IMR-90 (cell line): ENCODE measurements around the gene DNAJC13. TPM values are rescaled to one million over a fixed set of nuclear protein-coding genes. Genes with fewer than 3 reads are reported as not detected.

Experiments
- ATAC-seq: fragments of 200-7000 bp; cut with Tn5 transposase; 2 replicates; pipeline ENCODE4 v1.9.1; 2020; ENCODE audit warnings: low read depth, mild to moderate bottlenecking, moderate library complexity
- BruUV-seq: library from RNA; stranded (reverse); fragments of 400-500 nt; replicated peaks from 2 replicates; lab custom pipeline; 2021; lab: Mats Ljungman, UMichigan
- CTCF ChIA-PET: fragments of 300-600 bp; formaldehyde crosslinking; extraction: SDS; loops from one replicate; lab custom pipeline; 2021; ENCODE audit warnings: antibody characterized with exemption; lab: Yijun Ruan, JAX
- POLR2A ChIA-PET: fragments of 300-600 bp; sonication (Branson Sonifier 250); formaldehyde crosslinking; loops from one replicate; lab custom pipeline; 2022; ENCODE audit warnings: antibody characterized with exemption; ENCODE audit not compliant: unreplicated experiment; lab: Charles Lee
- DNase-seq: peaks from one replicate; pipeline ENCODE4 v3.0.0; 2013
- H2AFZ ChIP-seq: replicated peaks from 2 replicates; pipeline ENCODE3; 2013; ENCODE audit warnings: low read length, mild to moderate bottlenecking; ENCODE audit not compliant: poor library complexity
- H2AK5ac ChIP-seq: 2 replicates; pipeline ENCODE4 v1.6.1; 2013; ENCODE audit warnings: low read depth, low read length, inconsistent platforms
- H2AK9ac ChIP-seq: replicated peaks from 2 replicates; pipeline ENCODE3; 2013; ENCODE audit warnings: mild to moderate bottlenecking, low read depth, low read length, moderate library complexity; ENCODE audit not compliant: poor library complexity
- H2BK120ac ChIP-seq: 2 replicates; pipeline ENCODE4 v1.6.1; 2013; ENCODE audit warnings: low read depth, low read length, inconsistent platforms
- H2BK15ac ChIP-seq: 3 replicates; pipeline ENCODE4 v1.6.1; 2013; ENCODE audit warnings: low read depth, low read length, inconsistent platforms
- H2BK20ac ChIP-seq: 2 replicates; pipeline ENCODE4 v1.6.1; 2013; ENCODE audit warnings: low read depth, mild to moderate bottlenecking, inconsistent platforms, low read length, moderate library complexity
- H2BK5ac ChIP-seq: 2 replicates; pipeline ENCODE4 v1.6.1; 2013; ENCODE audit warnings: mild to moderate bottlenecking, low read depth, low read length, inconsistent platforms; ENCODE audit not compliant: poor library complexity, severe bottlenecking
- H3K14ac ChIP-seq: replicated peaks from 2 replicates; pipeline ENCODE4 v1.6.1; 2013; ENCODE audit warnings: low read depth, low read length, inconsistent platforms
- H3K18ac ChIP-seq: 2 replicates; pipeline ENCODE4 v1.6.1; 2013; ENCODE audit warnings: low read depth, low read length, control low read depth
- H3K23ac ChIP-seq: 2 replicates; pipeline ENCODE4 v1.6.1; 2013; ENCODE audit warnings: low read depth, low read length, inconsistent platforms
- H3K27ac ChIP-seq: 2 replicates; pipeline ENCODE4 v1.5.1; 2013; ENCODE audit warnings: mild to moderate bottlenecking, control low read depth, low read length; ENCODE audit not compliant: insufficient read depth
- H3K27me3 ChIP-seq: 2 replicates; pipeline ENCODE4 v1.6.1; 2013; ENCODE audit warnings: low read length; ENCODE audit not compliant: control insufficient read depth, insufficient read depth
- H3K36me3 ChIP-seq: 2 replicates; pipeline ENCODE4 v1.6.1; 2013; ENCODE audit warnings: low read length, mixed read lengths; ENCODE audit not compliant: control insufficient read depth, insufficient read depth
- H3K4ac ChIP-seq: 2 replicates; pipeline ENCODE4 v1.6.1; 2013; ENCODE audit warnings: low read depth, low read length, inconsistent platforms
- H3K4me1 ChIP-seq: 2 replicates; pipeline ENCODE4 v1.6.1; 2013; ENCODE audit warnings: low read length, mixed read lengths; ENCODE audit not compliant: control insufficient read depth, insufficient read depth
- H3K4me2 ChIP-seq: 2 replicates; pipeline ENCODE4 v1.6.1; 2013; ENCODE audit warnings: low read depth, mild to moderate bottlenecking, control low read depth, low read length, moderate library complexity
- H3K4me3 ChIP-seq: 2 replicates; pipeline ENCODE4 v1.5.1; 2013; ENCODE audit warnings: low read depth, mild to moderate bottlenecking, control low read depth, low read length, moderate library complexity; ENCODE audit not compliant: insufficient read depth
- H3K56ac ChIP-seq: 2 replicates; pipeline ENCODE4 v1.6.1; 2013; ENCODE audit warnings: low read length, inconsistent platforms; ENCODE audit not compliant: insufficient read depth; ENCODE audit errors: extremely low read depth
- H3K79me1 ChIP-seq, 2 experiments: 2 replicates each; pipeline ENCODE4 v1.6.1; 2013; ENCODE audit warnings: low read length in 2 of 2, inconsistent platforms in 1 of 2, low read depth in 1 of 2
- H3K9ac ChIP-seq: 2 replicates; pipeline ENCODE4 v1.6.1; 2013; ENCODE audit warnings: low read depth, low read length, control low read depth
- H3K9me1 ChIP-seq: 2 replicates; pipeline ENCODE4 v1.6.1; 2013; ENCODE audit warnings: low read length, inconsistent platforms; ENCODE audit not compliant: insufficient read depth
- H3K9me3 ChIP-seq: 2 replicates; pipeline ENCODE4 v1.6.1; 2013; ENCODE audit warnings: low read length; ENCODE audit not compliant: control insufficient read depth, insufficient read depth
- H4K20me1 ChIP-seq: 2 replicates; pipeline ENCODE4 v1.6.1; 2013; ENCODE audit warnings: low read length, inconsistent platforms; ENCODE audit not compliant: insufficient read depth
- H4K5ac ChIP-seq: 2 replicates; pipeline ENCODE4 v1.6.1; 2013; ENCODE audit warnings: mild to moderate bottlenecking, low read depth, low read length, control low read depth
- H4K8ac ChIP-seq, 2 experiments: 2 replicates each; pipeline ENCODE4 v1.6.1; 2013; ENCODE audit warnings: low read depth in 2 of 2, low read length in 2 of 2, control low read depth in 1 of 2, inconsistent platforms in 1 of 2
- H4K91ac ChIP-seq: 2 replicates; pipeline ENCODE4 v1.6.1; 2013; ENCODE audit warnings: low read depth, low read length, inconsistent platforms; ENCODE audit not compliant: insufficient read depth
- BHLHE40 ChIP-seq: fragments of 150-350 bp; IDR thresholded peaks from 2 replicates; pipeline ENCODE4 v1.6.1; 2016; ENCODE audit warnings: mild to moderate bottlenecking, low read depth, low read length
- CEBPB ChIP-seq: IDR thresholded peaks from 2 replicates; pipeline ENCODE4 v1.6.1; 2012; ENCODE audit warnings: low read depth, low read length, improper control_type of control experiment
- CHD1 ChIP-seq: IDR thresholded peaks from 2 replicates; pipeline ENCODE4 v1.6.1; 2012; ENCODE audit warnings: low read depth, low read length, improper control_type of control experiment
- CTCF ChIP-seq: conservative IDR thresholded peaks from 2 replicates; pipeline ENCODE4 v1.5.1; 2012; ENCODE audit warnings: mild to moderate bottlenecking, low read depth, low read length, improper control_type of control experiment
- ELK1 ChIP-seq: fragments of 150-350 bp; IDR thresholded peaks from 2 replicates; pipeline ENCODE4 v1.6.1; 2016; ENCODE audit warnings: low read depth, mild to moderate bottlenecking, low read length, moderate library complexity, borderline replicate concordance
- FOS ChIP-seq: fragments of 150-350 bp; IDR thresholded peaks from 2 replicates; pipeline ENCODE4 v1.6.1; 2016; ENCODE audit warnings: low read depth, low read length
- MAFK ChIP-seq: IDR thresholded peaks from 2 replicates; pipeline ENCODE4 v1.6.1; 2012; ENCODE audit warnings: low read depth, low read length, improper control_type of control experiment
- MAZ ChIP-seq: IDR thresholded peaks from 2 replicates; pipeline ENCODE4 v1.6.1; 2012; ENCODE audit warnings: low read depth, mild to moderate bottlenecking, low read length, improper control_type of control experiment, moderate library complexity, borderline replicate concordance
- MXI1 ChIP-seq: IDR thresholded peaks from 2 replicates; pipeline ENCODE4 v1.6.1; 2012; ENCODE audit warnings: low read depth, mild to moderate bottlenecking, low read length, moderate library complexity, borderline replicate concordance
- NFE2L2 ChIP-seq: fragments of 150-350 bp; IDR thresholded peaks from 2 replicates; pipeline ENCODE4 v1.6.1; 2016; ENCODE audit warnings: low read depth, mild to moderate bottlenecking, low read length
- POLR2A ChIP-seq: IDR thresholded peaks from 2 replicates; pipeline ENCODE4 v1.6.1; 2012; ENCODE audit warnings: mild to moderate bottlenecking, low read depth, low read length
- RAD21 ChIP-seq: IDR thresholded peaks from 2 replicates; pipeline ENCODE4 v1.6.1; 2012; ENCODE audit warnings: low read length, improper control_type of control experiment
- RCOR1 ChIP-seq: IDR thresholded peaks from 2 replicates; pipeline ENCODE4 v1.6.1; 2012; ENCODE audit warnings: mild to moderate bottlenecking, low read length, improper control_type of control experiment; ENCODE audit not compliant: insufficient replicate concordance
- RFX5 ChIP-seq: IDR thresholded peaks from 2 replicates; pipeline ENCODE4 v1.8.0; 2012; ENCODE audit warnings: low read depth, mild to moderate bottlenecking, low read length, moderate library complexity
- SMC3 ChIP-seq: fragments of 150-350 bp; IDR thresholded peaks from 2 replicates; pipeline ENCODE4 v1.6.1; 2016; ENCODE audit warnings: low read depth, mild to moderate bottlenecking, antibody characterized with exemption, low read length, moderate library complexity
- USF2 ChIP-seq: fragments of 150-350 bp; IDR thresholded peaks from 2 replicates; pipeline ENCODE4 v1.6.1; 2017; ENCODE audit warnings: mild to moderate bottlenecking, antibody characterized with exemption, low read length, low read depth
- WGBS, 2 experiments: methylation state at CpG; one replicate each; pipeline versions ENCODE4 v1.1.5 to v1.1.7; 2013; ENCODE audit warnings: missing lambda C conversion rate in 2 of 2; ENCODE audit not compliant: insufficient read length in 1 of 2; ENCODE audit errors: extremely low coverage in 2 of 2; 5-methylcytosine and 5-hydroxymethylcytosine counted together
- dilution Hi-C: fragments of 300-500 bp; cut with HindIII; formaldehyde crosslinking; loops from one replicate; pipeline ENCODE4 v1.14.3; 2018; ENCODE audit warnings: low sequenced_read_pairs; ENCODE audit not compliant: unreplicated experiment
- in situ Hi-C: fragments of 300-500 bp; cut with MboI; formaldehyde crosslinking; loops from 3 replicates; pipeline ENCODE4 v1.14.3; 2019; ENCODE audit warnings: low sequenced_read_pairs, inconsistent platforms, mixed read lengths
- intact Hi-C: fragments of 100-400 bp; cut with micrococcal nuclease; formaldehyde crosslinking; loops from 2 replicates; pipeline ENCODE4 v1.10.0; 2022
- polyA plus RNA-seq, 3 experiments: library from polyadenylated mRNA; depleted of rRNA; stranded (reverse); fragments of >200 nt; gene quantifications; 2 replicates each; pipeline ENCODE4 v1.2.3, GENCODE V29; 2012; ENCODE audit warnings: low replicate concordance in 1 of 3
- total RNA-seq: library from RNA; depleted of rRNA; stranded (reverse); fragments of >200 nt; gene quantifications from 2 replicates; pipeline ENCODE4 v1.2.3, GENCODE V29; 2012

DNAJC13 gene
- total and polyA plus RNA-seq, 2 of the 4 experiments (the other 2 are of a cell fraction) = 16.4 to 48.6 TPM

GRCh38 chr3:132380920-132381319 is 36.4 kb upstream of the DNAJC13 start:
- no peak overlapping the region for H3K4me2 ChIP-seq

More at GRCh38 chr3:132380920-132381319, 36.4 kb upstream of the DNAJC13 start:
- Histone ChIP-seq H3K23ac (no peak overlapping the region), H4K8ac (no peak overlapping the region), H3K36me3 (no peaks in the 10 kb centered on the region), H3K4me3 (no peak overlapping the region), H2AK5ac (no peak overlapping the region), H3K27ac (no peak overlapping the region), H3K9ac (no peak overlapping the region), H3K79me1 (no peaks in the 10 kb centered on the region), H4K91ac (no peak overlapping the region), H3K14ac (no peak overlapping the region), H2BK120ac (no peak overlapping the region), H3K9me3 (no peaks in the 10 kb centered on the region), H2AK9ac (no peak overlapping the region), H3K9me1 (no peaks in the 10 kb centered on the region), H4K20me1 (no peaks in the 10 kb centered on the region), H3K18ac (no peak overlapping the region), H3K4me1 (no peaks in the 10 kb centered on the region), H2BK20ac (no peak overlapping the region), H2BK15ac (no peak overlapping the region), H2AFZ (no peak overlapping the region), H3K56ac (no peak overlapping the region), H4K5ac (no peak overlapping the region), H2BK5ac (no peak overlapping the region), H3K4ac (no peak overlapping the region), H3K27me3 (peaks cover 1% of the 10 kb centered on the region; the same call in 1 of the 2 replicates)
- no TSS peak for BruUV-seq
- intact Hi-C loops (no loop called here), dilution Hi-C loops (no loop called here), in situ Hi-C loops (no loop called here)
- no peak for TF ChIP-seq MAZ
- no peak for TF ChIP-seq BHLHE40
- TF ChIP-seq CHD1 = no peak
- TF ChIP-seq NFE2L2 = no peak
- TF ChIP-seq CEBPB = no peak
- TF ChIP-seq ELK1 = no peak
- TF ChIP-seq USF2 = no peak
- TF ChIP-seq MAFK = no peak
- no peak for TF ChIP-seq MXI1
- TF ChIP-seq CTCF = no peak
- no peak for TF ChIP-seq RFX5
- TF ChIP-seq RAD21 = no peak
- TF ChIP-seq RCOR1 = no peak
- no peak for TF ChIP-seq SMC3
- TF ChIP-seq POLR2A = no peak
- TF ChIP-seq FOS = no peak
- DNase-seq (no peak), ATAC-seq (no peak)
- WGBS, 2 experiments = no CpG with 5 or more reads among the region's 1 CpG
- CTCF ChIA-PET = no interaction called here
- POLR2A ChIA-PET = no interaction called here
